Prostate gland (tissue), 2 donors: Measurements from ENCODE around the gene ZDHHC22.

Source experiments
- POLR2A ChIP-seq: fragments of 450-650 bp; IDR thresholded peaks from one replicate; pipeline ENCODE4 v1.6.1; 2016; ENCODE audit warnings: antibody characterized with exemption, mild to moderate bottlenecking
- POLR2AphosphoS5 ChIP-seq: sonication (generic); formaldehyde crosslinking; IDR thresholded peaks from one replicate; pipeline ENCODE4 v1.6.1; 2017; ENCODE audit warnings: antibody characterized with exemption
- TF ChIP-seq, protein P1 (sequence below), 4 experiments: fragments of 200-600 bp in 2 of 4; fragments of 450-650 bp in 2 of 4; sonication (generic) in 2 of 4; IDR thresholded peaks; 1 replicate in 3 of 4; 2 replicates in 1 of 4; pipeline ENCODE4 v1.5.1; 2016 to 2019; ENCODE audit warnings: antibody characterized with exemption in 4 of 4, mild to moderate bottlenecking in 2 of 4, moderate library complexity in 2 of 4

- TF ChIP-seq POLR2A, result no peak
- TF ChIP-seq, protein P1, sequence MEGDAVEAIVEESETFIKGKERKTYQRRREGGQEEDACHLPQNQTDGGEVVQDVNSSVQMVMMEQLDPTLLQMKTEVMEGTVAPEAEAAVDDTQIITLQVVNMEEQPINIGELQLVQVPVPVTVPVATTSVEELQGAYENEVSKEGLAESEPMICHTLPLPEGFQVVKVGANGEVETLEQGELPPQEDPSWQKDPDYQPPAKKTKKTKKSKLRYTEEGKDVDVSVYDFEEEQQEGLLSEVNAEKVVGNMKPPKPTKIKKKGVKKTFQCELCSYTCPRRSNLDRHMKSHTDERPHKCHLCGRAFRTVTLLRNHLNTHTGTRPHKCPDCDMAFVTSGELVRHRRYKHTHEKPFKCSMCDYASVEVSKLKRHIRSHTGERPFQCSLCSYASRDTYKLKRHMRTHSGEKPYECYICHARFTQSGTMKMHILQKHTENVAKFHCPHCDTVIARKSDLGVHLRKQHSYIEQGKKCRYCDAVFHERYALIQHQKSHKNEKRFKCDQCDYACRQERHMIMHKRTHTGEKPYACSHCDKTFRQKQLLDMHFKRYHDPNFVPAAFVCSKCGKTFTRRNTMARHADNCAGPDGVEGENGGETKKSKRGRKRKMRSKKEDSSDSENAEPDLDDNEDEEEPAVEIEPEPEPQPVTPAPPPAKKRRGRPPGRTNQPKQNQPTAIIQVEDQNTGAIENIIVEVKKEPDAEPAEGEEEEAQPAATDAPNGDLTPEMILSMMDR (IDR thresholded peaks at IDR 0.05), result no peak
- TF ChIP-seq POLR2AphosphoS5, result no peak
These were observed 47.9 kb upstream of the ZDHHC22 start for GRCh38 chr14:77189479-77189878.
